Colonic mucosa (tissue), 4 donors: Measurements from ENCODE around the gene C1GALT1C1. TPM values are rescaled to one million over a fixed set of nuclear protein-coding genes. Genes with fewer than 3 reads are reported as not detected.
"Not testable (repeated sequence)": the region's sequence is repeated elsewhere in the genome, so short reads cannot be mapped to it uniquely, and the experiment has no call there.

Experiments used
- DNase-seq: peaks from one replicate; pipeline ENCODE4 v3.0.0-alpha.2; 2020
- H3K27ac ChIP-seq: fragments of 200-600 bp; one replicate; pipeline ENCODE4 v1.8.0; 2021
- H3K27me3 ChIP-seq: fragments of 200-600 bp; one replicate; pipeline ENCODE4 v1.8.0; 2021
- H3K36me3 ChIP-seq: fragments of 200-600 bp; one replicate; pipeline ENCODE4 v1.8.0; 2021
- H3K4me1 ChIP-seq: fragments of 200-600 bp; one replicate; pipeline ENCODE4 v1.8.0; 2021; ENCODE audit warnings: mild to moderate bottlenecking
- H3K4me3 ChIP-seq: fragments of 200-600 bp; one replicate; pipeline ENCODE4 v1.8.0; 2021
- H3K9ac ChIP-seq, 2 donors: one replicate each; pipeline ENCODE4 v1.7.0; 2013; ENCODE audit warnings: control low read depth in 2 of 2, low read depth in 2 of 2, low read length in 2 of 2
- H3K9me3 ChIP-seq: fragments of 200-600 bp; one replicate; pipeline ENCODE4 v1.8.0; 2021
- intact Hi-C: fragments of 100-400 bp; cut with DNase I; formaldehyde crosslinking; loops from one replicate; pipeline ENCODE4 v1.14.1; 2022
- total RNA-seq, 2 donors: library from RNA; stranded (reverse); fragmentation: NEBNext Ultra II Directional in 1 of 2; extraction: Animal tissue kit (Norgen Biotek cat#: 25700) in 1 of 2; gene quantifications; one replicate each; pipeline ENCODE4 v1.2.1, GENCODE V29; 2021
- TF ChIP-seq, protein P1 (sequence below): fragments of 200-600 bp; IDR thresholded peaks from one replicate; pipeline ENCODE4 v1.8.0; 2022; ENCODE audit warnings: antibody characterized with exemption, mild to moderate bottlenecking
- donor health status: healthy.
- donor health status: DM: no; HTN: no; CAD: no.
- donor health status: DM: no; HTN: no; CAD: no.

Gene C1GALT1C1
- total RNA-seq, 2 donors from 2014 or later = 31.4 to 31.5 TPM

DNA sequence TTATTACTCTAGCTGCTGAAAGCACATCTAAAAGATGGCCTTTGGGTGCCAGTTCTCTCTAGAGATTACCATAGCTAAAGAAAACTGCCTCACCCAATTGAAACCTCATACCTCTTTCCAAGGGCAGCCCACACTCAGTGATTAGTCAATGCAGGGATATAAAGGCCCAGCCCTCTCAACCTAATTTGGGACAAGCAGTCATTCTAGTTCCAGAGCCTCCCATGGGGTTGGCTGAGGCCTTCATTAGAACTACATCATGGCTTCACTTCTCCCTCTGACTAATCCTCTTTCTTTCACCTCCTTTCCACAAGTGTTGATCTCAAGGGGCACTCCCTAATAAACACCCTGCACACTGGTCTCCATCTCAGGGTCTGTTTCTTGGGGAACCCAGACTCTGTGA, 38.5 kb upstream of the C1GALT1C1 start:
- TF ChIP-seq, protein P1, sequence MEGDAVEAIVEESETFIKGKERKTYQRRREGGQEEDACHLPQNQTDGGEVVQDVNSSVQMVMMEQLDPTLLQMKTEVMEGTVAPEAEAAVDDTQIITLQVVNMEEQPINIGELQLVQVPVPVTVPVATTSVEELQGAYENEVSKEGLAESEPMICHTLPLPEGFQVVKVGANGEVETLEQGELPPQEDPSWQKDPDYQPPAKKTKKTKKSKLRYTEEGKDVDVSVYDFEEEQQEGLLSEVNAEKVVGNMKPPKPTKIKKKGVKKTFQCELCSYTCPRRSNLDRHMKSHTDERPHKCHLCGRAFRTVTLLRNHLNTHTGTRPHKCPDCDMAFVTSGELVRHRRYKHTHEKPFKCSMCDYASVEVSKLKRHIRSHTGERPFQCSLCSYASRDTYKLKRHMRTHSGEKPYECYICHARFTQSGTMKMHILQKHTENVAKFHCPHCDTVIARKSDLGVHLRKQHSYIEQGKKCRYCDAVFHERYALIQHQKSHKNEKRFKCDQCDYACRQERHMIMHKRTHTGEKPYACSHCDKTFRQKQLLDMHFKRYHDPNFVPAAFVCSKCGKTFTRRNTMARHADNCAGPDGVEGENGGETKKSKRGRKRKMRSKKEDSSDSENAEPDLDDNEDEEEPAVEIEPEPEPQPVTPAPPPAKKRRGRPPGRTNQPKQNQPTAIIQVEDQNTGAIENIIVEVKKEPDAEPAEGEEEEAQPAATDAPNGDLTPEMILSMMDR = no peak
- no peaks in the 10 kb centered on the region for H3K36me3 ChIP-seq
- H3K4me3 ChIP-seq = no peak overlapping the region
- H3K9ac ChIP-seq = no peak overlapping the region
- intact Hi-C loops = loop anchor here (5.0 kb wide), 1 partner anchor 171 kb away; no protein-coding TSS in a partner anchor
- H3K27me3 ChIP-seq = no peaks in the 10 kb centered on the region
- DNase-seq = no peak
- no peak overlapping the region for H3K27ac ChIP-seq
- no peaks in the 10 kb centered on the region for H3K4me1 ChIP-seq
- H3K9me3 ChIP-seq = no peaks in the 10 kb centered on the region

DNA sequence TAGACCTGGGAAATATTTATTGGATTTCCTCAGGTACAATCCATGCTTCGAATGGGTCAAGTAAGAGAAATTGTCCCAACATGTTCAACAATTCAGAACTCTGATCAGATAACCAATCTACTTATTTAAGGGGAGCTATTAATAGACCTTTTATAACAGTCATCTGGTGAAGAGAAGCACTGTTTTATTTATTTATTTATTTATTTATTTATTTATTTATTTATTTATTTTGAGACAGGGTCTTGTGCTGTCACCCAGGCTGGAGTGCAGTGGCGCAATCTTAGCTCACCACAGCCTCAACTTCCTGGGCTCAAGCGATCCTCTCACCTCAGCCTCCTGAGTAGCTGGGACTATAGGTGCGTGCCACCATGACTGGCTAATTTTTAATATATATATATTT, 34.7 kb upstream of the C1GALT1C1 start:
- DNase-seq, H3K36me3 ChIP-seq, H3K27ac ChIP-seq, H3K9ac ChIP-seq, H3K27me3 ChIP-seq, H3K4me3 ChIP-seq, H3K9me3 ChIP-seq, intact Hi-C loops, H3K4me1 ChIP-seq: not testable (repeated sequence)

DNA sequence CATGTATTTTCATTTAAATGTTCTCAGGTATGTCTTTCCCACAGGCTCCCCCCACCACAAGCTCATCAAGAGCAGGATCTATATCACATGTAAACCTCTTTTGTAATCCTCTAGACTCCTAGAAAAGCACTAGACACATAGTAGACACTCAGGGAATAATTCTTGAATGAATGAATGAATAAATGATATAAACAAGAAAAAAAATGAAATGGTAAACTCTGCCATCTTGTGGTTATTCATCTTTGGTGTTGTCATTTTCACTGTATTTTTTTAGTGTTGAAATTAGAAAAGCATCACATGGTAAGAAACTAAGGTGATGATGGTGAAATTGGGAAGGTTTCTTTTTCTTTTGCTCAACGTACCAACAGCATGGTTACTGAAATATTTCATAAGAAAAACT, 34.2 kb upstream of the C1GALT1C1 start:
- H3K9ac ChIP-seq = no peak overlapping the region
- intact Hi-C loops = no loop called here

DNA sequence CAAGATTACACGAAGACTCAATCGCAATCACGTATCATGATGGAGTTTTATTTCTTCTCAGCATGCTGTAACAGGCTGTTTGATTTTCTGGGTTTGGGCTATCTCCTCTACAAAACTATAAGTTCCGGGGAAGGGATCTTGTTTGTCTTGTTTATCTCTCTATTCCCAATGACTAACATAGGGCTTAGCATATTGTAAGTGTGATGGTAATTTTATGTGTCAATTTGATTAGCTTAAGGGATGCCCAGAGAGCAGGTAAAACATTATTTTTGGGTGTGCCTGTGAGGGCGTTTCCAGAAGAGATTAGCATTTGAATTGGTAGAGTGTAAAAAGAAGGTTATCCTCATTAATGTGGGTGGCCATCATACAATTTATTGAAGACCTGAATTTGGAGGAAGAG, 32.8 kb upstream of the C1GALT1C1 start:
- Histone ChIP-seq H3K9me3 (no peaks in the 10 kb centered on the region), H3K27ac (no peak overlapping the region), H3K36me3 (no peaks in the 10 kb centered on the region), H3K27me3 (no peaks in the 10 kb centered on the region), H3K4me1 (no peaks in the 10 kb centered on the region), H3K4me3 (no peak overlapping the region), H3K9ac (no peak overlapping the region)
- intact Hi-C loops = no loop called here
- TF ChIP-seq, protein P1 = no peak
- no peak for DNase-seq

More for the DNA sequence above, 34.2 kb upstream of the C1GALT1C1 start:
- no peak for DNase-seq
- no peaks in the 10 kb centered on the region for H3K36me3 ChIP-seq
- H3K9me3 ChIP-seq = no peaks in the 10 kb centered on the region
- TF ChIP-seq, protein P1 = no peak
- no peak overlapping the region for H3K4me3 ChIP-seq
- no peak overlapping the region for H3K27ac ChIP-seq
- no peaks in the 10 kb centered on the region for H3K4me1 ChIP-seq
- no peaks in the 10 kb centered on the region for H3K27me3 ChIP-seq

DNA sequence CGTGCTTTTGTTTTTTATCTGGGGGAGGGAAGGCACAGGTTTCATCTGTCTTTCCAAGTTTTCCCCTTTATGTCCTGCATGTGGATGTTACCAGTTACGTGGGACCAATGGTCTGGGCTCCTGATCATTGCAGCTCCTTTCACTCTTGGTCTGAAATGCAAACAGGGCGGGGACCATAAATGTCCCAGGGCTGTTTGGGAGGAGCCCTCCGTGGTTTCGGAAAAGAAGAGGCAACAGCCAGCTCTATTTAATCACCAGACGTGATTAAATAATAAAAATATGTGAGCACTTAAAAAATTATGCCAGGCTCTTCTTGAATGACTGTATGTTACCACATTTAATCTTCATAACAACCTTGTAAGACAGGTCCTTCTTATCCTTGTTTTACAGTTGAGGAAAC, 30.8 kb upstream of the C1GALT1C1 start:
- Histone ChIP-seq H3K4me3 (no peak overlapping the region), H3K27me3 (no peaks in the 10 kb centered on the region), H3K27ac (no peak overlapping the region), H3K36me3 (no peaks in the 10 kb centered on the region), H3K9me3 (no peaks in the 10 kb centered on the region), H3K4me1 (no peaks in the 10 kb centered on the region), H3K9ac (no peak overlapping the region)
- intact Hi-C loops = no loop called here
- TF ChIP-seq, protein P1 = no peak
- DNase-seq = no peak

DNA sequence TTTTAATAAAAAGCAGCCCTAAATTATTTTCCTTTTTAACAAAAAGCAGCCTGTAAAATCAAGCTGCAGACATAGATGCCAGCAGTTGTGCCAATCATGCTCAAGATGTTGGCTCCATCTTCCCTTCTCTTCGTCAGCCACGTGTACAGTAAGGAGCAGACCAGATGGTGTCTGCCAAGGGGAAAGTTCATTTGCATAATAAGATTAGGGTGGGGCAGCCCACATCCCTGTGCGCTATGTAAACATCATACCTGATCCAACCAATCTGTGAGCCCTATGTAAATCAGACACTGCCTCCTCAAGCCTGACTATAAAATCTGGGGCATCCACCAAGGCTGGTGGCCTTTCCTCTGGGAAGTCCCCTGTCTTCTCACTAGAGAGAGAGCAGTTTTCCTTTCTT, 23.1 kb upstream of the C1GALT1C1 start:
- Histone ChIP-seq H3K4me3 (no peak overlapping the region), H3K27ac (no peak overlapping the region), H3K4me1 (no peaks in the 10 kb centered on the region), H3K9ac (no peak overlapping the region), H3K27me3 (no peaks in the 10 kb centered on the region), H3K9me3 (no peaks in the 10 kb centered on the region), H3K36me3 (no peaks in the 10 kb centered on the region)
- TF ChIP-seq, protein P1 = no peak
- intact Hi-C loops = no loop called here
- DNase-seq = no peak

DNA sequence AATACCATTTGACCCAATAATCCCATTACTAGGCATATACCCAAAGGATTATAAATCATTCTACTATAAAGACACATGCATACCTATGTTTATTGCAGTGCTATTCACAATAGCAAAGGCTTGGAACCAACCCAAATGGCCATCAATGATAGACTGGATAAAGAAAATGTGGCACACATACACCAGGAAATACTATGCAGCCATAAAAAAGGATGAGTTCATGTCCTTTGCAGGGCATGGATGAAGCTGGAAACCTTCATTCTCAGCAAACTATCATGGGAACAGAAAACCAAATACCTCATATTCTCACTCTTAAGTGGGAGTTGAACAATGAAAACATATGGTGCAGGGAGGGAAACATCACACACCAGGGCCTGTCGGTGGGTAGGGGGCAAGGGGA, 22.4 kb upstream of the C1GALT1C1 start:
- H3K36me3 ChIP-seq, H3K4me3 ChIP-seq, H3K27me3 ChIP-seq, H3K9me3 ChIP-seq, H3K9ac ChIP-seq, DNase-seq, H3K4me1 ChIP-seq, intact Hi-C loops, H3K27ac ChIP-seq: not testable (repeated sequence)
